K562 (cell line): ENCODE measurements around the gene ITPR1. TPM values are rescaled to one million over a fixed set of nuclear protein-coding genes. Genes with fewer than 3 reads are reported as not detected.

Experiments
- ARID3A ChIP-seq: IDR thresholded peaks from 2 replicates; pipeline ENCODE4 v1.6.1; 2012; ENCODE audit warnings: low read depth, low read length, improper control_type of control experiment, borderline replicate concordance
- ATF1 ChIP-seq, 2 experiments: fragments of 450-650 bp in 1 of 2; IDR thresholded peaks; 2 replicates each; pipeline ENCODE4 v1.6.1; 2016; ENCODE audit warnings: missing compliant biosample characterization in 1 of 2, missing genetic modification characterization in 1 of 2
- EP300 ChIP-seq: IDR thresholded peaks from 2 replicates; pipeline ENCODE4 v1.6.1; 2012; ENCODE audit warnings: low read length, improper control_type of control experiment
- GABPB1 ChIP-seq: sonication (generic); formaldehyde crosslinking; IDR thresholded peaks from 2 replicates; pipeline ENCODE4 v1.8.0; 2022; ENCODE audit warnings: mild to moderate bottlenecking, missing genetic modification reagents
- JUN ChIP-seq, 2 experiments: sonication (generic) in 1 of 2; formaldehyde crosslinking in 1 of 2; IDR thresholded peaks; 2 replicates each; pipeline versions ENCODE4 v1.6.1 to v1.8.0; 2012 to 2022; ENCODE audit warnings: borderline replicate concordance in 2 of 2, mild to moderate bottlenecking in 2 of 2, improper control_type of control experiment in 1 of 2, low read depth in 1 of 2, low read length in 1 of 2, missing genetic modification reagents in 1 of 2
- NFE2L1 ChIP-seq: fragments of 450-650 bp; IDR thresholded peaks from 2 replicates; pipeline ENCODE4 v1.6.1; 2016; ENCODE audit warnings: missing genetic modification characterization, low read depth, mild to moderate bottlenecking, missing compliant biosample characterization, moderate library complexity, borderline replicate concordance
- PHF21A ChIP-seq: fragments of 450-650 bp; IDR thresholded peaks from 2 replicates; pipeline ENCODE4 v1.6.1; 2017; ENCODE audit warnings: low read depth, borderline replicate concordance
- PML ChIP-seq: IDR thresholded peaks from 2 replicates; pipeline ENCODE4 v1.6.1; 2012; ENCODE audit warnings: low read length, inconsistent platforms
- RBM39 ChIP-seq: fragments of 200-400 bp; formaldehyde crosslinking; optimal IDR thresholded peaks from 2 replicates; pipeline ENCODE3; 2018; ENCODE audit warnings: low read depth, low read length
- SMAD2 ChIP-seq: fragments of 150-350 bp; IDR thresholded peaks from 2 replicates; pipeline ENCODE4 v1.6.1; 2014; ENCODE audit warnings: low read depth, mild to moderate bottlenecking, low read length
- SUPT5H ChIP-seq: fragments of 450-650 bp; IDR thresholded peaks from 2 replicates; pipeline ENCODE4 v1.6.1; 2016
- TGIF2 ChIP-seq: sonication (generic); formaldehyde crosslinking; IDR thresholded peaks from 2 replicates; pipeline ENCODE4 v1.8.1; 2022; ENCODE audit warnings: mild to moderate bottlenecking, missing genetic modification reagents, moderate library complexity
- XRCC4 ChIP-seq: IDR thresholded peaks from one replicate; pipeline ENCODE4 v1.6.1; 2011; ENCODE audit not compliant: insufficient read depth, insufficient read length; ENCODE audit errors: extremely low read depth
- ZBTB17 ChIP-seq: fragments of 450-650 bp; formaldehyde crosslinking; IDR thresholded peaks from 2 replicates; pipeline ENCODE4 v1.4.0; 2020; ENCODE audit warnings: mild to moderate bottlenecking
- ZBTB5 ChIP-seq: fragments of 450-650 bp; IDR thresholded peaks from 2 replicates; pipeline ENCODE4 v1.6.1; 2017; ENCODE audit warnings: antibody characterized with exemption
- ZNF12 ChIP-seq: sonication (generic); formaldehyde crosslinking; IDR thresholded peaks from 2 replicates; pipeline ENCODE4 v1.4.0; 2020; ENCODE audit warnings: mild to moderate bottlenecking, missing genetic modification reagents
- ZNF197 ChIP-seq: fragments of 200-800 bp; sonication (Bioruptor generic); IDR thresholded peaks from 2 replicates; pipeline ENCODE4 v1.6.1; 2016; ENCODE audit warnings: low read depth, missing genetic modification characterization, missing compliant biosample characterization
- polyA plus RNA-seq, 8 experiments: library from polyadenylated mRNA; depleted of rRNA in 4 of 8; stranded (reverse) in 5 of 8; unstranded in 3 of 8; fragments of >200 nt; fragmentation: Nextera tagmentation in 2 of 8; fragmentation: Illumina TruSeq in 1 of 8; extraction: Ambion mirVana in 2 of 8; extraction: Trizol in 1 of 8; gene quantifications; 2 replicates each; pipeline versions ENCODE4 v1.2.1 to v1.2.3, GENCODE V29; 2011 to 2014; ENCODE audit warnings: inconsistent platforms in 1 of 8, missing spikeins in 1 of 8
- total RNA-seq, 7 experiments: library from RNA; depleted of rRNA in 6 of 7; stranded (reverse); fragments of >200 nt in 6 of 7; fragmentation: Illumina TruSeq in 2 of 7; extraction: Trizol in 2 of 7; gene quantifications; 2 replicates each; pipeline versions ENCODE4 v1.2.1 to v1.2.3, GENCODE V29; 2011 to 2021; ENCODE audit warnings: low replicate concordance in 1 of 7
- TF ChIP-seq, protein P1 (sequence below): fragments of 450-650 bp; IDR thresholded peaks from 2 replicates; pipeline ENCODE4 v1.6.1; 2016; ENCODE audit warnings: missing biosample characterization, missing genetic modification characterization

The ITPR1 gene
- total and polyA plus RNA-seq, 9 of the 15 experiments (the other 6 are each of a cell fraction or from before 2014, with no cell fraction given): 22.4 to 40.0 (median 27.4) TPM

GRCh38 chr3:4741404-4742307 lies 248.5 kb downstream of the ITPR1 start (continued):
- TF ChIP-seq RBM39 (no peak), GABPB1 (CRISPR knock-in tag) (peak; percentile 65; the same call in 1 of the 2 replicates), SMAD2 (no peak), EP300 (peak; percentile 94), SUPT5H (peak; percentile 67), JUN (IDR thresholded peaks at IDR 0.05; ENCODE audit: borderline replicate concordance, low read depth, low read length) (peak; percentile 96), JUN (CRISPR knock-in tag; IDR thresholded peaks at IDR 0.05; ENCODE audit: borderline replicate concordance) (no peak), TGIF2 (CRISPR knock-in tag) (no peak), NFE2L1 (tag) (no peak), ATF1 (CRISPR knock-in tag; IDR thresholded peaks at IDR 0.05) (no peak), ATF1 (tag; IDR thresholded peaks at IDR 0.05) (peak; percentile 86), ARID3A (peak; percentile 88; the same call in 1 of the 2 replicates), ZBTB17 (no peak; the same call in 1 of the 2 replicates), ZBTB5 (peak; percentile 62; the same call in 1 of the 2 replicates), ZNF12 (CRISPR knock-in tag) (0 out of 2 replicates have a peak, but pooled peaks have one; percentile 27), ZNF197 (CRISPR knock-in tag) (peak; percentile 85; the same call in 1 of the 2 replicates), PHF21A (peak; percentile 94; the same call in 1 of the 2 replicates), XRCC4 (no peak), PML (peak; percentile 39; the same call in 1 of the 2 replicates)
- TF ChIP-seq, protein P1, sequence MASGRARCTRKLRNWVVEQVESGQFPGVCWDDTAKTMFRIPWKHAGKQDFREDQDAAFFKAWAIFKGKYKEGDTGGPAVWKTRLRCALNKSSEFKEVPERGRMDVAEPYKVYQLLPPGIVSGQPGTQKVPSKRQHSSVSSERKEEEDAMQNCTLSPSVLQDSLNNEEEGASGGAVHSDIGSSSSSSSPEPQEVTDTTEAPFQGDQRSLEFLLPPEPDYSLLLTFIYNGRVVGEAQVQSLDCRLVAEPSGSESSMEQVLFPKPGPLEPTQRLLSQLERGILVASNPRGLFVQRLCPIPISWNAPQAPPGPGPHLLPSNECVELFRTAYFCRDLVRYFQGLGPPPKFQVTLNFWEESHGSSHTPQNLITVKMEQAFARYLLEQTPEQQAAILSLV (tag): 0 out of 2 replicates have a peak, but pooled peaks have one; percentile 46
